T-helper 1 cell (primary cell): Measurements from ENCODE around the gene METTL15.
"Not testable (repeated sequence)": the region's sequence is repeated elsewhere in the genome, so short reads cannot be mapped to it uniquely, and the experiment has no call there.

Source experiments
- DNase-seq, 5 donors: peaks; one replicate each; pipeline ENCODE4 v3.0.0-alpha.2; 2012 to 2020

METTL15 gene

DNA sequence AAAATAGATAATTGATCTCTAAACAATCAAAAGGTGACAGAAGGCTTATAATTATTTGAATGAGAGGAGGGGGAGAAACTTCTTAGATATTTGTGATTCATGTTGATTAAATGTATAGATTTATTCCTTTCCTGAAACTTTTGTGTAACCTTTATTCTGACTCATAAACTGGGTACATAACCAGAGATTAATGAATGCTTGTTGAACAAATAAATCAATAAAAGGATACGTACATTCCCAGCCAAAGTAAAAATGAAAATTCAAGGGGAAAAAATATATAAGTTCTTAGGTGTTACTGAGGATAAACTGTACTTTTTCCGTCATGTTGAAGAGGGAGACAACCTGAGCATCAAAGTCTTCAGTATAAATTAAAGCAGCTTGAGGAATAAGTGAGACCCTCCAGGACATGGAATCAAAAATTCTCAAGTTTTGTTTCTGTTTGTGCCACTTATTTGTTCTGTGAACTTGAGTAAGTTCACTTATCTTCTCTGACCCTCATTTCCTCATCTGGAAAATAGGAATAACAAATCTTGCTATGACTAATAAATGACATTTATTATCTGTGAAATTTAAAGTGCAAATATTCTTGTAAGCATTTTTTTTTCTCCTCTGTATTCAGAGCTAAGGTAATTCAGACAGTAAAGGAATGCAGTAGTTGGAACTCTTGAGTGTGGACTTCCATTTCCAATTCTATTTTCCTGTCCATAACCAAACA, 195.4 kb downstream of the METTL15 start:
- no peak for DNase-seq

DNA sequence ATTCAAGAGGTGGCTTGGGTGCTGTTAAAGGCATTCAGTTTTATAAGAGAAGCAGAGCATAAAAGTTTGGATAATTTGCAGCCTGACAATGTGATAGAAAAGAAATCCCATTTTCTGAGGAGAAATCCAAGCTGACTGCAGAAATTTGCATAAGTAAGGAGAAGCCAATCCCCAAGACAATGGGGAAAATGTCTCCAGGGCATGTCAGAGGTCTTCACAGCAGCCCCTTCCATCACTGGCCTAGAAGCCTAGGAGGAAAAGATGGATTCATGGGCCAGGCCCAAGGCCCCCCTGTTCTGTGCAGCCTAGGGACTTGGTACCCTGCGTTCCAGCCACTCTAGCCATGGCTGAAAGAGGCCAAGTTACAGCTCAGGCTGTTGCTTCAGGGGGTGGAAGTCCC, 207.3 kb downstream of the METTL15 start:
- no peak for DNase-seq

DNA sequence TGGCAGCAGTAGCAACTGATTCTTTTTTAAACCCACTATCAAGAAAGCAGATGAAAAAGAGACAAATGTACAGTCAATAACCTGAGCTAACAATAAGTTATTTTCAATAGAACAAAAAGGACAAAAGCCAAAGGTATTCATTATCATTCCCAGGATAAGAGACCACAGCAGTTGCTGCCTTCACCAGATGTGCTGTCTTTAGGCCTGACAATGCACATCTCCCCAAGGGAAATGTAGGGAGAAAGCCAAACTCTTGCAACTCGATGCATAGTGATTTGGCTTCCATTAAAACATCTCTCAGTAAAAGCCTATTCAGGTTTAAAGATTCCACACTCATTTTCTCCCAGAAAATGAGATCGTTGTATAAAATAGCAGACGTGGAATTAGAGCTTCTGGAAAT, 210.7 kb downstream of the METTL15 start:
- no peak for DNase-seq

DNA sequence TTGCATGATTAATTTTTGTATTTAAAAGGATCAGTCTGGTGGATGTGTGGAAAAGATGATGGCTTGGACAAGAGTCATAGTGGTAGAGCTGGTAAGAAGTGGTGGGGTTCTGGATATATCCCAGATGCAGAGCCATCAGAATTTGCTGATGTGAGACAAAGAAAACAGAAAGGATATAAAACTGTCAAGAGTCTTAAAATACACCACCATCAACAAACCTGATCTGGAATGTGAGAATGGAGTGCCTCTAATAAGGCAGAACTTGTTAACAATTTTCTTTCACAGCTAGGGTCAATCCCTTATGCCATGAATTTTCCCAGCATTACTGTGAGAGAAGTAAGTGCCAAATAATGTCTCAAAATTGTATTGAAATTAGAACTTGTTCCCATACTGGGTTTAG, 215.4 kb downstream of the METTL15 start:
- no peak for DNase-seq

DNA sequence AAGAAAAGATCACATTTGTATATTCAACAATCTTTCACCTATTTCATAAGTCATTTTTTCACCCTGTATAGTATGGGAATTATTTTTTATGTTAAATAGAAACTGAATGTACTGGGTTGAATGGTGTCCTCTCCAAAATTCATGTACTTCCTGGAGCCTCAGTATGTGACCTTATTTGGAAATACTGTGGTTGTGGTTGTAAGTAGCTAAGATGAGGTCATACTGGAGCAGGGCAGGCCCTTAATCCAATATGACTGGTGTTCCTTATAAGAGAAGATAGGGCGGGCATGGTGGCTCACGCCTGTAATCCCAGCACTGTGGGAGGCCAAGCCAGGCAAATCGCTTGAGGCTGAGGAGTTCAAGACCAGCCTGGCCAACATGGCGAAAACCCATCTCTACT, 224.2 kb downstream of the METTL15 start:
- not testable (repeated sequence) for DNase-seq

DNA sequence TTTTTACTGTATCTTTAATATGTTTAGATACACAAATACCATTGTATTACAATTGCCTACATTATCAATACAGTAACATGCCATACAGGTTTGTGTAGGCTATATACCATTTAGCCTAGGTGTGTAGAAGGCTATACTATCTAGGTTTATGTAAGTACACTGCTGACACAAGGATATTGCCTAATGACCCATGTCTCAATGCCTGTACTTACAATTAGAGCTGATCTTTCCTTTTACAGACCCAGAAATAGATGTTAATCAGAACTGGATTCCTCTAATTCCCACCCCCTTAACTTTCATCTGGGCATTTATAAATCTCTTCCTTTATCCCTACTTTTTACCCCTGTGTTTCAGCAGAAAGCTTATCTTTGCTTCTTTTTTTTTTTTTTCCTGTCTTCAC, 229.5 kb downstream of the METTL15 start:
- DNase-seq: no peak

DNA sequence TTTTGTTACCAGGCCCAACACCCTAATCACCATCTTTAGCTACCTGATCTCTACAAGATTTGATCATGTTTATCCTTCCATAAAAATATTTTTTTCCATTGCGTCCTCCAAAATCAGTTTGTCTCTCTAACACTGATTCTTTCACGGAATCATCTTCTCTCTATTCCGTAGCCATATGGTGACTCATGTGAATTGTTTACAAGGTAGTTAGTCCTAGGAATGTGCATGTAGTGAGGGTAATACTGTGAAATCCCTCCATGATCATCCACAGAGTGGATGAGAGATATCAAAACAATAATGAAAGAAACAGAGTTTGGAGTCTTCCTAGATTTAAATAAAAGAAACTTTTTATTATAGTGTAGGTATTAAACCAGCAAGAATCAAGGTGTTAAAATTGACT, 230.2 kb downstream of the METTL15 start:
- DNase-seq: no peak

DNA sequence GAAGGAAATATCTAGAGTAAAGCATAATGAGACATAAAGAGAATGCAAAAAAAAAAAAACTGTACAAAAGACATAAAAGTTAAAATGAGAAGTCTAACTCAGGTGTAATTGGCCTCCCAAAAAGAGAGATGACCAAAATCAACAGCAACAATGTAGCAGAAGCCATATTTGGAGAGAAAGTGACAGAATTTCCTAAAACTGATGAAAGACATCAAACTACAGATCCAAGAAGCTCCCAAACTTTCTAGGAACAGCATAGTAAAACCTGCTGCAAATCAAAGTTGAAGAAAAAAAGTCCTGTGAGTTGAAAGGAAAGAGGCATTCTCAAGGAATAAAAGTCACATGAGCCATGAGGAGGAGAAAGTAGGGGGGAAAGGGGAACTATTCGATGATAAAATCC, 231.3 kb downstream of the METTL15 start:
- no peak for DNase-seq

DNA sequence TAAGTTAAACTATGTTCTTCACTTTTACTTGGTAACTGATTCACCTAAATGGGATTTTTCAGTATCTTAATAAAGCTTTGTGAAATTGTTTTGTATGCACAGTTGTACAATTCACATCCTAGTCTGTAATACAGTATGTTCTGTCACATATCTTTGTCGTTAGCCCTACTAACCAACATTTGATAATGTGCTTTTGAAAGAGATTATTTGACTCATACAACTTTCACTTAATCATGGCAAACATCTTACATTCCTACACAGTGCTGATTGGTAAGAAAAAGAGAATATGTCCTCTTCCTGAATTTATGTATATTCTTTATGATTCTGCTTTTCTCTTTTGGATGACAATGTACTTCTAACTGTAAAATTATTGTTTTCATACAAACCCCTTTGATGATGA, 234.5 kb downstream of the METTL15 start:
- DNase-seq: no peak

DNA sequence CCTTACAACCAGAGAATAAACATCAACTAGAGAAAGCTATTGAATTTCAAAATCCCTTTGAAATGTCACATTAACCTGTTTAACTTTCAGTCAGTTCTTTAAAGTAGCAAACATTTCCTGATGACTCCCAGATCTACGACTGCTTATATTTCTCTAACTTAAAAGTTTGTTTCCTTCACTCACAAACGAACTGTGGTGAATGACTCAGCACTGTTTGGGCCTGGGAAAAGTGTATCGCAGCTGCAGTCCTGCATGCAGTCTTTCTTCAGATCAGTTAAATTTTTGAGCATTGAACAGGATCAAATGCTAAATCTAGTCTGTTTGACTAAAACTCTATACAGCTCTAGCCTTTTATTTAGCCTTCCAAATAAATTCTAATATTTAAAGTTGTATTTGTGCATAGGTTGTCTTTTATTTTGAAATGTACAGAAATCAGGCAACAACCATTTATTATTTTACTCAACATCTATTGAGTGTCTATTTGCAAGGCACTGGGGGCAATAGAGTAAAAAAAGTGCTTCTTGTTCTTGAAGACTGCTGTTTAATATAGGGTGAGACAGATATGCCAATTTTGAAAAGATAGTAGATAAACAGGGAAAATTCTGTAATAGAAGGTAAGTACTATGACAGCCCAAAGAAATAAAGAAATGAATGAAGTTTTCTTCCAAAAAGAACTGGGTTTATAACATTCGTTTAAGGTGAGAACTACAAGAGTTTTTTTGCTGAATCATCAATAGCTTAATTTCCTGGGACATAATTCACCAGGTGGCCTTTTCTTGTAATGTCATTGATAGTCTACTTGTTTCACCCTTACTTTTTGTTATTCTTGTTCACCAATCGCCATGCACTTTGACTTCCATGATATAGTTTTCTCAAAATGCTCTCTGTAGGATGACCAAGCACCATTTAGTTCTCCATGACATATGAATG, 235.4 kb downstream of the METTL15 start:
- DNase-seq: no peak

DNA sequence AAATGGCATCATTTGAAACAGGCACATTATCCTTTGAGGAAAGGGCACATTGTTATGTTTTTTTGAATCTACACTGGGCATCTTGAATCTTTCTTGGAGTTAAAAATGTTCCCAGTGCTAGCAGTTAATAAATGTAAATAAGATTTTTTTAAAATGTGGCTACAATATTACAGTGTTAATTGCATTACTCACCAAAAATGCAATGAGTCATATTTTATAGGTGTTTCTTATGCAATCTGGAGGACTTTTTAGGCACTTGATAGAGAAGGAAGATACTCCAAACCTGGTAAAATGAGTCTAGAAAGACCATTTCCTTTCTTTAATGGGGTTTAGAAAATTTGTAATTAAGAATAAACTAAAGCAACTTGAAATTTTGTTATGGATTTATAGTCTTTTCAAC, 238.0 kb downstream of the METTL15 start:
- no peak for DNase-seq

DNA sequence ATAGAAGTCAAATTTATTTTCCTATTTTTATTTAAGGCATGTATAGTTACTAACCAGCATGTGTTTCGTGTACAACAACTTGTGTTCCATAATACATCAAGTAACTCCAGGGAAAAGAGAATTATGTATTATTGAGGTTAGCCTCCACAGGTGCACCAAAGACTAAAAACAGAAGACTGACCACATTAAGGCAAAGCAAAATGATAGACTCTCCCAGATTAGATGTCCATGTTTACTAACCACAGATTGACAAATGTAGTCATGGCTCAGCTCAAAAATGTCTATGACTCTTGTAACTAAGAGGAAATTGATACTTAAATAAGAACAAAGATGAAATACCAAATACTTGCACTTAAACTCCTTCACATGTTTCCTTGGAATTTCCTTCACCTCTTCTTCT, 238.5 kb downstream of the METTL15 start:
- DNase-seq: no peak

DNA sequence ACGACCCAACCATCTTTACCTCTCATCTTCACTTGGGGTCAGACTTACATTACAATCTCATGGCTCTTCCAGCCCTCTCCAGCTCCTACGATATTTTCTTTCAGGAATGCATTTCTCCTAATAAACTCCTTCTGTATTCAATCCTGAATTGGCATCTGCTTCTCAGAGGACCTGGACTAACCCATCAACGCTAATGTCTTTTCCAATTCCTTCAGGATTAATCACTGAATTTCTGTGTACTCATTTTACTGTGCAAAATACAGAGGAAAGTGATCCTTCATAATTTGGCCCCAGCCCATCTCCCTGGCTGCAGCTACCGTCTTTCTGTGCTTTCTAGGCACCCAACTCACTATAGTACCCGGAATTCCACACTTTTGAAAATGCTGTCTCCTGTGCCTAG, 239.2 kb downstream of the METTL15 start:
- DNase-seq: no peak

DNA sequence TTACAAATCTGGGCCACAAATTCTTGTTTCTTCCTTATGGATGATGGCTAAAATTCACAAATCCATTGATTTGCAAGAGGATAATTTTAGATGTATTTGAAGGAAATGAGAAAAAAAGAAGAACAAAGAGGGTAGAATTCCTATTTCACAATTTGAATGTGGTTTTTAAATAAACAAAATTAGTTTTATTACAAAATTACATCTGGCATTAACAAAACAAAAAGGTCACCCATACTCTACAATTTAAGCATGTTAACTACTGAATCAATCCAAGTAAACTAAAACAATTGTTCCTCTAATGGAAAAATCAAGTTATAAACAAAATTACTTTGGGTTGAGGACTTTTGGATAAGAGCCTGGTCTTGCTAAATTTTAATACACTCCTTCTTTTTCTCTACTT, 242.0 kb downstream of the METTL15 start:
- DNase-seq: no peak

DNA sequence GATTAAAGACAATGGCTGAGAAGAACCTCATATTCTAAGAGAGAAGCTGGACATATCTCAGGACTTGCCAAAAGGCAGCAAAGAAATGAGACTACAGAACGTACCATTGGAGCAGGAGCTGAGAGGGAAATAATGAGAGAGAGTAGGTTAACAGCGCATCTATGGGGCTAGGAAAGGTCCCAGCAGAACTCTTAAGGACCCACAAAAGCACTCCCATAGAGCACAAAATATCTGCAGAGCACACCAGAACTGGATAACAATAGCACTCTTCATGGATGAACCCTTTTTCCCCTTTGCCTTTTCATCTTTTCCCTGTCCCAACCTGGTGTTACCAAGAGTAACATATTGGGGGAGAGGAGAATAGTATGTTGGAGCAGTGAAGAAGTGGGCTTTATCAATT, 245.8 kb downstream of the METTL15 start:
- no peak for DNase-seq

DNA sequence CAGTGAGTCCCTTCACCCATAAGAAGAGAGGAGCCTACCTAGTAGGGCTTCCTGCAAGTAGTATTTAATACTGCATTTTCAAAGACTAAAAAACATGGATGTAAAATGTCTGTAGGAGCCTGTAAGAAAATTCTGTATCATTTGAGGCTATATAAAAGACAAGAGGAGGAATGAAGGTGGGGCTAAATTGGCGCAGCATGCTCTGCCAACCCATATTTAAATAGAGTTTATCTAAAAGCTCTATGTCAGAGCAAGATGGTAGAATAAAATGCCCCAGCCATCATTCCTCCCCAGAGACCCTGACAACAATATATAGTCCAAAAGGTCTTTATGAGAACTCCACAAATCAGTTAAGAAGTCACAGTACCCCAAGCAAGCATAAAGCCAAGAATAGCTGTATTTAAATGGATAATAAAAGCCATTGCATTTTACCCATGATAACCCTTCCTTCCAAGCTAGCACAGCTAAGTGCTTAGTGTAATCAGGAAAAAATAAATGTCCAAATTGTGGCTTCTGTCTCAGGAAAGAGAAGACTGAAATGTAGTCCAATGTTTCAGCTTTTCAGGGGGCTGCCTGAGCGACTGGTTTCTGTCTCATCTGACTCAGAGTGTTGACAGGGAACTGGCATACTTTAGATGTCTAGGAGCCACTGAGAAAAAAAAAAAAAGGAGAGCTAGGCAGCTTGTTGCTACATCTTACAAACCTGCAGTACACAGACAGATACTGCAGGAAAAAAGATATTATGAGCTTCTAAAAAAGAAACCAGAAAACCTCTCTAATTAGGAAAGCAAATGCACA, 258.6 kb downstream of the METTL15 start:
- no peak for DNase-seq

DNA sequence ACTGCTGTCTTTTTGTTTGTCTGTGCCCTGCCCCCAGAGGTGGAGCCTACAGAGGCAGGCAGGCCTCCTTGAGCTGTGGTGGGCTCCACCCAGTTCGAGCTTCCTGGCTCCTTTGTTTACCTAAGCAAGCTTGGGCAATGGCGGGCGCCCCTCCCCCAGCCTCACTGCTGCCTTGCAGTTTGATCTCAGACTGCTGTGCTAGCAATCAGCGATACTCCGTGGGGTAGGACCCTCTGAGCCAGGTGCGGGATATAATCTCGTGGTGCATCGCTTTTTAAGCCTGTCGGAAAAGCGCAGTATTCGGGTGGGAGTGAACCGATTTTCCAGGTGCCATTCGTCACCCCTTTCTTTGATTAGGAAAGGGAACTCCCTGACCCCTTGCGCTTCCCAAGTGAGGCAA, 269.9 kb downstream of the METTL15 start:
- DNase-seq: not testable (repeated sequence)
